ENCODE data around the gene KDM4B. TPM values are rescaled to one million over a fixed set of nuclear protein-coding genes. Genes with fewer than 3 reads are reported as not detected.
"Not testable (repeated sequence)": the region's sequence is repeated elsewhere in the genome, so short reads cannot be mapped to it uniquely, and the experiment has no call there.

Gene KDM4B
- total RNA-seq, 1 donor from 2014 or later, result 46.0 TPM

- Histone ChIP-seq H3K36me3 (no peaks in the 10 kb centered on the region), H3K4me3 (no peak overlapping the region), H3K4me1 (no peaks in the 10 kb centered on the region), H3K9me3 (no peaks in the 10 kb centered on the region), H3K27ac (no peak overlapping the region), H3K27me3 (no peaks in the 10 kb centered on the region)
- TF ChIP-seq CTCF (IDR thresholded peaks at IDR 0.05), result no peak
- no peak for DNase-seq (ENCODE audit: low spot score in 2 of 2)
- intact Hi-C loops (cut with DNase I), result no loop called here
Observed at GRCh38 chr19:4951656-4952055, 17.3 kb upstream of the KDM4B start.

- Histone ChIP-seq H3K4me1 (no peaks in the 10 kb centered on the region), H3K27ac (no peak overlapping the region)
- intact Hi-C loops (cut with DNase I), result no loop called here
Observed at GRCh38 chr19:4952945-4953344, 16.0 kb upstream of the KDM4B start.

GRCh38 chr19:4954320-4955149, 14.4 kb upstream of the KDM4B start:
- H3K36me3 ChIP-seq; intact Hi-C loops (cut with DNase I); H3K27me3 ChIP-seq; H3K9me3 ChIP-seq; H3K4me1 ChIP-seq; H3K4me3 ChIP-seq; DNase-seq (ENCODE audit: low spot score in 2 of 2); H3K27ac ChIP-seq: not testable (repeated sequence)

More at GRCh38 chr19:4952945-4953344, 16.0 kb upstream of the KDM4B start:
- Histone ChIP-seq H3K4me3 (no peak overlapping the region), H3K9me3 (no peaks in the 10 kb centered on the region), H3K27me3 (no peaks in the 10 kb centered on the region), H3K36me3 (no peaks in the 10 kb centered on the region)
- no peak for TF ChIP-seq CTCF (IDR thresholded peaks at IDR 0.05)
- DNase-seq (ENCODE audit: low spot score in 2 of 2), result no peak

- TF ChIP-seq CTCF (IDR thresholded peaks at IDR 0.05), result no peak
- no peak overlapping the region for H3K4me3 ChIP-seq
- H3K9me3 ChIP-seq, result no peaks in the 10 kb centered on the region
- no peak for DNase-seq (ENCODE audit: low spot score in 2 of 2)
- intact Hi-C loops (cut with DNase I), result no loop called here
- H3K27ac ChIP-seq, result no peak overlapping the region
- H3K36me3 ChIP-seq, result no peaks in the 10 kb centered on the region
- H3K27me3 ChIP-seq, result no peaks in the 10 kb centered on the region
- H3K4me1 ChIP-seq, result no peaks in the 10 kb centered on the region
Observed at GRCh38 chr19:4955274-4955673, 13.6 kb upstream of the KDM4B start.

- intact Hi-C loops (cut with DNase I), result no loop called here
- H3K27ac ChIP-seq, result no peak overlapping the region
- no peaks in the 10 kb centered on the region for H3K27me3 ChIP-seq
- no peak overlapping the region for H3K4me3 ChIP-seq
- DNase-seq (ENCODE audit: low spot score in 2 of 2), result no peak
- no peaks in the 10 kb centered on the region for H3K36me3 ChIP-seq
- no peak for TF ChIP-seq CTCF (IDR thresholded peaks at IDR 0.05)
- no peaks in the 10 kb centered on the region for H3K4me1 ChIP-seq
- H3K9me3 ChIP-seq, result no peaks in the 10 kb centered on the region
Observed at GRCh38 chr19:4957981-4958380, 10.9 kb upstream of the KDM4B start.

GRCh38 chr19:4962085-4962619, 6.8 kb upstream of the KDM4B start:
- intact Hi-C loops (cut with DNase I), result loop anchor here (10.0 kb wide), 1 partner anchor 237 kb away; the partner anchor contains the start of gene DPP9
- no peaks in the 10 kb centered on the region for H3K9me3 ChIP-seq
- no peaks in the 10 kb centered on the region for H3K36me3 ChIP-seq
- no peak overlapping the region for H3K4me3 ChIP-seq
- no peaks in the 10 kb centered on the region for H3K4me1 ChIP-seq
- DNase-seq (ENCODE audit: low spot score in 2 of 2), result no peak
- no peak overlapping the region for H3K27ac ChIP-seq
- no peaks in the 10 kb centered on the region for H3K27me3 ChIP-seq
- TF ChIP-seq CTCF (IDR thresholded peaks at IDR 0.05), result no peak
